ENCODE data around the gene RILPL2.
A peak's percentile ranks its signal among the peaks of the same experiment; 100 is the strongest.

RILPL2 gene

DNA sequence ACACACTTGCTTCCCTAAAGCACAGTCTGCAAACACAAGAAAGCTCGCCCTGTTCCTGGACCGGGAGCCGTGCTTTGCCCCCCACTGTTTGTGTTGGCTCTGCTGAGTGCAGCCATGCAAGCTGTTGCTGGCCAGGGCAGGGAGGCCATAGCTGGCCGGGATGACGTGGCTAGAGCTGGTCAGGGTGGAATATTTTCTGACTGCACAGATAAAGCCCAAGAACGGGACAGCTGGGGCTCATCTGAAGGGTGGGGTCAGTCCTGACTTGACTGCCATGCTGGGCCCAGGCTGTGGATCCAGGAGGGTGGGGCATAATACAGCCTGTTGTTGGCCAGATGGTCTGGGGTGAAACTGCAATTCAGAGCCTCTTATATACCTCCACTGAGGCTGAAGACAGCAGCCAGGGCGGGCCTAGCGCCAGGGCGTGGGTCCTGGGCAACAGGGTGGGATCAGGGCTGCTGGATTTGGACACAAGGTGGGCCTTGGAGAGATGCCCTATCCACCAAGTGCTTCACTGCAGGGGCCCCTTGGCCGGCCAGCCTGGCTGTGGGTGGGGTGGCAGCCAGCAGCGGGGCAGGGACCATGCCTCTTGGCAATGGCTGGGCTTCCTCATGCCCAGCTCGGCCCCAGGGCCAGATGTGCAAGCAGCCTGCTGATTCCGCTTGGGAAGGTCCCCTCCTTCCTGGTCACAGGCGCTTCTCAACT, 37.8 kb downstream of the RILPL2 start:
- H3K27me3 ChIP-seq (ENCODE audit: control insufficient read depth, insufficient read depth, low read length) = no peaks in the 10 kb centered on the region
- H3K4me1 ChIP-seq (ENCODE audit: control insufficient read depth, insufficient read depth, low read length) = peaks cover 28% of the 10 kb centered on the region
- peaks cover 57% of the 10 kb centered on the region for H3K36me3 ChIP-seq (ENCODE audit: insufficient read depth, low read length)
- peak overlapping the region; percentile 56 for H3K4me3 ChIP-seq (ENCODE audit: low read length)
- peak overlapping the region; percentile 78 for H3K4me2 ChIP-seq (ENCODE audit: low read length)
- no peaks in the 10 kb centered on the region for H3K9me3 ChIP-seq (replicated peaks; ENCODE audit: low read length)
- peak overlapping the region; percentile 64 for H3K9ac ChIP-seq (ENCODE audit: low read depth, low read length)

- H3K36me3 ChIP-seq (ENCODE audit: insufficient read depth, low read length) = peaks cover 55% of the 10 kb centered on the region
- H3K4me3 ChIP-seq (ENCODE audit: low read length) = peak overlapping the region; percentile 56
- H3K9ac ChIP-seq (ENCODE audit: low read depth, low read length) = no peak overlapping the region
- H3K4me1 ChIP-seq (ENCODE audit: control insufficient read depth, insufficient read depth, low read length) = peaks cover 28% of the 10 kb centered on the region
- peak overlapping the region; percentile 78 for H3K4me2 ChIP-seq (ENCODE audit: low read length)
- no peaks in the 10 kb centered on the region for H3K27me3 ChIP-seq (ENCODE audit: control insufficient read depth, insufficient read depth, low read length)
- H3K9me3 ChIP-seq (replicated peaks; ENCODE audit: low read length) = no peaks in the 10 kb centered on the region
Measured at GRCh38 chr12:123398177-123398549, 38.3 kb downstream of the RILPL2 start.

DNA sequence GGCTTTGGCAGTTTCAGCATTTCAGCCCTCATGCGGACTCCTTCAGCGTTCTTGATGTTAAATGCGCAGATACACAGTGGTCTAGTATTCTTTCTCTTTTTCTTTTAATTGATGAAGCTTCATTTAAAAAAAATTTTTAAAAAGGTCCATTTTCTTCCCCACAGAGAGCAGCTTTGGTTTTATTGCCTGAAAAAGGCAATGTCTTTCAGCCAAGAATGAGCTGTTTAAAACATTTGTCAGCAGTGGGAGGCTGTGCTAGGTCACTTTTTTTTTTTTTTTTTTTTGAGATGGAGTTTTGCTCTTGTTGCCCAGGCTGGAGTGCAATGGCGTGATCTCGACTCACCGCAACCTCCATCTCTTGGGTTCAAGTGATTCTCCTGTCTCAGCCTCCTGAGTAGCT, 39.1 kb downstream of the RILPL2 start:
- peaks cover 28% of the 10 kb centered on the region for H3K4me1 ChIP-seq (ENCODE audit: control insufficient read depth, insufficient read depth, low read length)
- no peak overlapping the region for H3K4me3 ChIP-seq (ENCODE audit: low read length)
- H3K9ac ChIP-seq (ENCODE audit: low read depth, low read length) = no peak overlapping the region
- no peaks in the 10 kb centered on the region for H3K9me3 ChIP-seq (replicated peaks; ENCODE audit: low read length)
- no peaks in the 10 kb centered on the region for H3K27me3 ChIP-seq (ENCODE audit: control insufficient read depth, insufficient read depth, low read length)
- peak overlapping the region; percentile 29 for H3K4me2 ChIP-seq (ENCODE audit: low read length)
- peaks cover 52% of the 10 kb centered on the region for H3K36me3 ChIP-seq (ENCODE audit: insufficient read depth, low read length)

GRCh38 chr12:123396954-123397353, 39.5 kb downstream of the RILPL2 start:
- Histone ChIP-seq H3K9me3 (replicated peaks; ENCODE audit: low read length) (no peaks in the 10 kb centered on the region), H3K36me3 (ENCODE audit: insufficient read depth, low read length) (peaks cover 52% of the 10 kb centered on the region), H3K4me3 (ENCODE audit: low read length) (no peak overlapping the region), H3K4me2 (ENCODE audit: low read length) (peak overlapping the region; percentile 29), H3K27me3 (ENCODE audit: control insufficient read depth, insufficient read depth, low read length) (no peaks in the 10 kb centered on the region), H3K4me1 (ENCODE audit: control insufficient read depth, insufficient read depth, low read length) (peaks cover 30% of the 10 kb centered on the region), H3K9ac (ENCODE audit: low read depth, low read length) (no peak overlapping the region)

DNA sequence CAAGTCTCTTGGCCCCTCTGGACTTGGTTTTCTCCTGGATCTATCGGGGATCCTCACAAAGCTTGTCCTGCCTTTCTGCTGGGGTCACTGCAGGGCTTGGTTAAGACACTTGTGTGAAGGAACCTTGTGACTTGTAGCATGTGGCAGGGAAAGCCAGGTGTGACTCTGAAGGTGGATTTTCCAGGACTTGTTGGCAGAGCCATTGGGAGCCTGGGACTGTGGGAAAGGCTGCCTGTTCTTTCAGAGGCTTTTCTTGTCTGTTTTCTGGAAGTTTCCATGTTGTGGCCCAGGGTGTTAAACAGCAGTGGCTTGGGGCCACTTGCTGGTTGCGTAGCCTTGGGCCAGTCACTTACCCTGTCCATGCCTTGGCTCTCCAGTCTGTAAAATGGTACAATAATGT, 39.9 kb downstream of the RILPL2 start:
- H3K9me3 ChIP-seq (replicated peaks; ENCODE audit: low read length) = no peaks in the 10 kb centered on the region
- H3K27me3 ChIP-seq (ENCODE audit: control insufficient read depth, insufficient read depth, low read length) = no peaks in the 10 kb centered on the region
- H3K4me2 ChIP-seq (ENCODE audit: low read length) = no peak overlapping the region
- H3K4me3 ChIP-seq (ENCODE audit: low read length) = no peak overlapping the region
- H3K36me3 ChIP-seq (ENCODE audit: insufficient read depth, low read length) = peaks cover 54% of the 10 kb centered on the region
- no peak overlapping the region for H3K9ac ChIP-seq (ENCODE audit: low read depth, low read length)
- peaks cover 34% of the 10 kb centered on the region for H3K4me1 ChIP-seq (ENCODE audit: control insufficient read depth, insufficient read depth, low read length)

GRCh38 chr12:123395236-123395635, 41.2 kb downstream of the RILPL2 start:
- Histone ChIP-seq H3K4me3 (ENCODE audit: low read length) (no peak overlapping the region), H3K4me1 (ENCODE audit: control insufficient read depth, insufficient read depth, low read length) (peaks cover 47% of the 10 kb centered on the region), H3K9ac (ENCODE audit: low read depth, low read length) (no peak overlapping the region), H3K27me3 (ENCODE audit: control insufficient read depth, insufficient read depth, low read length) (no peaks in the 10 kb centered on the region), H3K36me3 (ENCODE audit: insufficient read depth, low read length) (peaks cover 67% of the 10 kb centered on the region), H3K9me3 (replicated peaks; ENCODE audit: low read length) (no peaks in the 10 kb centered on the region), H3K4me2 (ENCODE audit: low read length) (no peak overlapping the region)

DNA sequence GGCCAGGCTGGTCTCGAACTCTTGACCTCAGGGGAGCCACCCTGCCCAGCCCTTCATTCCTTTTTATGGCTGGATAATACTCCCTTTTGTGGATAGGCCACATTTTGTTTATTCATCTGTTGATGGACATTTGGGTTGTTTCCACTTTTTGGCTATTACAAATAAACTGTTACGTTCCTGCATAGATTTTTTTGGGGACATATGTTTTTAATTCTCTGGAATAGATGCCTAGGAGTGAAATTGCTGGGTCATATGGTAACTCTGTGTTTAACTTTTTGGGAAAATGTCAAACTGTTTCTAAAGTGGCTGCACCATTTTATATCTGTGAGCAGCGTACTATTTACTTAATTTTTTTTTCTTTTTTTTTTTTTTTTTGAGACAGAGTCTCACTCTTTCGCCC, 42.7 kb downstream of the RILPL2 start:
- H3K4me1 ChIP-seq (ENCODE audit: control insufficient read depth, insufficient read depth, low read length) = peaks cover 45% of the 10 kb centered on the region
- no peak overlapping the region for H3K4me3 ChIP-seq (ENCODE audit: low read length)
- no peak overlapping the region for H3K4me2 ChIP-seq (ENCODE audit: low read length)
- H3K9me3 ChIP-seq (replicated peaks; ENCODE audit: low read length) = no peaks in the 10 kb centered on the region
- H3K9ac ChIP-seq (ENCODE audit: low read depth, low read length) = no peak overlapping the region
- H3K36me3 ChIP-seq (ENCODE audit: insufficient read depth, low read length) = peaks cover 63% of the 10 kb centered on the region
- H3K27me3 ChIP-seq (ENCODE audit: control insufficient read depth, insufficient read depth, low read length) = no peaks in the 10 kb centered on the region

- H3K9ac ChIP-seq (ENCODE audit: low read depth, low read length) = no peak overlapping the region
- H3K4me2 ChIP-seq (ENCODE audit: low read length) = peak overlapping the region; percentile 2
- H3K27me3 ChIP-seq (ENCODE audit: control insufficient read depth, insufficient read depth, low read length) = no peaks in the 10 kb centered on the region
- no peaks in the 10 kb centered on the region for H3K9me3 ChIP-seq (replicated peaks; ENCODE audit: low read length)
- H3K4me1 ChIP-seq (ENCODE audit: control insufficient read depth, insufficient read depth, low read length) = peaks cover 39% of the 10 kb centered on the region
- H3K4me3 ChIP-seq (ENCODE audit: low read length) = no peak overlapping the region
- peaks cover 58% of the 10 kb centered on the region for H3K36me3 ChIP-seq (ENCODE audit: insufficient read depth, low read length)
Measured at GRCh38 chr12:123391546-123392343, 44.7 kb downstream of the RILPL2 start.

- H3K9ac ChIP-seq (ENCODE audit: low read depth, low read length) = peak overlapping the region; percentile 87
Measured at GRCh38 chr12:123390498-123391426, 45.7 kb downstream of the RILPL2 start.

GRCh38 chr12:123389560-123390351, 46.7 kb downstream of the RILPL2 start:
- Histone ChIP-seq H3K4me1 (ENCODE audit: control insufficient read depth, insufficient read depth, low read length) (peaks cover 38% of the 10 kb centered on the region), H3K27me3 (ENCODE audit: control insufficient read depth, insufficient read depth, low read length) (no peaks in the 10 kb centered on the region), H3K36me3 (ENCODE audit: insufficient read depth, low read length) (peaks cover 41% of the 10 kb centered on the region), H3K9me3 (replicated peaks; ENCODE audit: low read length) (no peaks in the 10 kb centered on the region), H3K4me2 (ENCODE audit: low read length) (peak overlapping the region; percentile 99), H3K9ac (ENCODE audit: low read depth, low read length) (peak overlapping the region; percentile 87), H3K4me3 (ENCODE audit: low read length) (peak overlapping the region; percentile 91)

More at GRCh38 chr12:123390498-123391426, 45.7 kb downstream of the RILPL2 start:
- no peaks in the 10 kb centered on the region for H3K27me3 ChIP-seq (ENCODE audit: control insufficient read depth, insufficient read depth, low read length)
- H3K4me3 ChIP-seq (ENCODE audit: low read length) = peak overlapping the region; percentile 91
- H3K9me3 ChIP-seq (replicated peaks; ENCODE audit: low read length) = no peaks in the 10 kb centered on the region
- H3K4me2 ChIP-seq (ENCODE audit: low read length) = peak overlapping the region; percentile 99
- H3K36me3 ChIP-seq (ENCODE audit: insufficient read depth, low read length) = peaks cover 48% of the 10 kb centered on the region
- H3K4me1 ChIP-seq (ENCODE audit: control insufficient read depth, insufficient read depth, low read length) = peaks cover 38% of the 10 kb centered on the region

Measured in skeletal muscle satellite cell (primary cell).